HUES64 (cell line): ENCODE results near the gene FBXO9.

Experiments
- H3K27ac ChIP-seq: 2 replicates; pipeline ENCODE4 v1.7.0; 2013; ENCODE audit warnings: low read depth, low read length, inconsistent platforms
- H3K27me3 ChIP-seq: 2 replicates; pipeline ENCODE4 v1.6.1; 2013; ENCODE audit warnings: mild to moderate bottlenecking, low read length; ENCODE audit not compliant: insufficient read depth
- H3K36me3 ChIP-seq: 2 replicates; pipeline ENCODE4 v1.6.1; 2013; ENCODE audit warnings: mild to moderate bottlenecking, low read length; ENCODE audit not compliant: insufficient read depth
- H3K4me1 ChIP-seq: 2 replicates; pipeline ENCODE4 v1.6.1; 2013; ENCODE audit warnings: mild to moderate bottlenecking, low read length, moderate library complexity; ENCODE audit not compliant: insufficient read depth
- H3K4me3 ChIP-seq: 2 replicates; pipeline ENCODE4 v1.5.1; 2013; ENCODE audit warnings: mild to moderate bottlenecking, low read length, moderate library complexity
- H3K9ac ChIP-seq: 2 replicates; pipeline ENCODE4 v1.6.1; 2013; ENCODE audit warnings: mild to moderate bottlenecking, low read depth, low read length
- H3K9me3 ChIP-seq: 2 replicates; pipeline ENCODE4 v1.6.1; 2013; ENCODE audit warnings: low read depth, low read length; ENCODE audit not compliant: insufficient read depth
- WGBS: fragments of 150-250, 120-280 bp; methylation state at CpG from one replicate; pipeline ENCODE4 v1.1.7; 2013; ENCODE audit warnings: missing lambda C conversion rate; 5-methylcytosine and 5-hydroxymethylcytosine counted together

The FBXO9 gene

GRCh38 chr6:53032849-53033248 lies 32.4 kb upstream of the FBXO9 start:
- no peaks in the 10 kb centered on the region for H3K9me3 ChIP-seq
- H3K27me3 ChIP-seq, result no peaks in the 10 kb centered on the region
- peaks cover 53% of the 10 kb centered on the region for H3K36me3 ChIP-seq
- no peak overlapping the region for H3K4me3 ChIP-seq
- H3K27ac ChIP-seq, result no peak overlapping the region
- 90% methylated on average over 4 of the region's 4 CpGs for WGBS
- no peak overlapping the region for H3K9ac ChIP-seq
- H3K4me1 ChIP-seq, result no peaks in the 10 kb centered on the region

GRCh38 chr6:53033764-53034163 lies 31.4 kb upstream of the FBXO9 start:
- H3K4me1 ChIP-seq, result no peaks in the 10 kb centered on the region
- peaks cover 56% of the 10 kb centered on the region for H3K36me3 ChIP-seq
- H3K9me3 ChIP-seq, result no peaks in the 10 kb centered on the region
- no peak overlapping the region for H3K9ac ChIP-seq
- H3K27me3 ChIP-seq, result no peaks in the 10 kb centered on the region
- no peak overlapping the region for H3K27ac ChIP-seq
- 98% methylated on average over 4 of the region's 4 CpGs for WGBS
- H3K4me3 ChIP-seq, result no peak overlapping the region

GRCh38 chr6:53035549-53036213 lies 29.5 kb upstream of the FBXO9 start:
- 92% methylated on average over 7 of the region's 8 CpGs for WGBS
- Histone ChIP-seq H3K36me3 (peaks cover 57% of the 10 kb centered on the region), H3K27ac (no peak overlapping the region), H3K9ac (no peak overlapping the region), H3K4me1 (no peaks in the 10 kb centered on the region), H3K27me3 (no peaks in the 10 kb centered on the region), H3K9me3 (no peaks in the 10 kb centered on the region), H3K4me3 (no peak overlapping the region)

GRCh38 chr6:53038141-53038540 lies 27.1 kb upstream of the FBXO9 start:
- WGBS, result 43% methylated on average over 1 of the region's 1 CpG

DNA sequence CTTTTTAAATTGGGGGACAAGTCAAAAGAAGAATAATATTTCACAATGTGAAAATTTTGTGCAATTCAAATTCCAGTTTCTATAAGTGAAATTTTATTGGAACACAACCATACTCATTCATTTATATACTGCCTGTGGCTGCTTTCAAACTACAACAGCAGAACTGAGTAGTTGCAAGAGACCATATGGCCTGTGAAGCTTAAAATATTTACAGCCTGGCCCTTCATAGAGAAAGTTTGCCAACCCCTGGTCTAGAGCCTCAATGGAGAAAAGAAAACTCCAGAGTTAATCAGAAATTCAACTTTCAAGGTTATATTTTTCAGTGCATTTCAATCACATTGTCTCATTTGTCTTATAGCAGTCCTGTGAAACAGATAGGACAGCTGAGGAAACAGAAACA lies 26.6 kb upstream of the FBXO9 start:
- H3K27ac ChIP-seq, result no peak overlapping the region
- no peak overlapping the region for H3K4me3 ChIP-seq
- peaks cover 3% of the 10 kb centered on the region for H3K4me1 ChIP-seq
- H3K9me3 ChIP-seq, result no peaks in the 10 kb centered on the region
- no peak overlapping the region for H3K9ac ChIP-seq
- peaks cover 47% of the 10 kb centered on the region for H3K36me3 ChIP-seq
- no peaks in the 10 kb centered on the region for H3K27me3 ChIP-seq

More at GRCh38 chr6:53038141-53038540, 27.1 kb upstream of the FBXO9 start:
- Histone ChIP-seq H3K27ac (no peak overlapping the region), H3K27me3 (no peaks in the 10 kb centered on the region), H3K9ac (no peak overlapping the region), H3K36me3 (peaks cover 51% of the 10 kb centered on the region), H3K9me3 (no peaks in the 10 kb centered on the region), H3K4me3 (no peak overlapping the region), H3K4me1 (no peaks in the 10 kb centered on the region)

- no peaks in the 10 kb centered on the region for H3K27me3 ChIP-seq
- H3K9ac ChIP-seq, result no peak overlapping the region
- H3K9me3 ChIP-seq, result no peaks in the 10 kb centered on the region
- peaks cover 34% of the 10 kb centered on the region for H3K36me3 ChIP-seq
- H3K4me3 ChIP-seq, result no peak overlapping the region
- 93% methylated on average over 3 of the region's 4 CpGs for WGBS
- peaks cover 18% of the 10 kb centered on the region for H3K4me1 ChIP-seq
- no peak overlapping the region for H3K27ac ChIP-seq
Observed at GRCh38 chr6:53041356-53041755, 23.8 kb upstream of the FBXO9 start.

GRCh38 chr6:53042112-53042511 lies 23.1 kb upstream of the FBXO9 start:
- no peaks in the 10 kb centered on the region for H3K9me3 ChIP-seq
- WGBS, result 100% methylated on average over 3 of the region's 4 CpGs
- peaks cover 34% of the 10 kb centered on the region for H3K36me3 ChIP-seq
- H3K9ac ChIP-seq, result no peak overlapping the region
- peaks cover 18% of the 10 kb centered on the region for H3K4me1 ChIP-seq
- H3K27ac ChIP-seq, result no peak overlapping the region
- no peaks in the 10 kb centered on the region for H3K27me3 ChIP-seq
- no peak overlapping the region for H3K4me3 ChIP-seq

DNA sequence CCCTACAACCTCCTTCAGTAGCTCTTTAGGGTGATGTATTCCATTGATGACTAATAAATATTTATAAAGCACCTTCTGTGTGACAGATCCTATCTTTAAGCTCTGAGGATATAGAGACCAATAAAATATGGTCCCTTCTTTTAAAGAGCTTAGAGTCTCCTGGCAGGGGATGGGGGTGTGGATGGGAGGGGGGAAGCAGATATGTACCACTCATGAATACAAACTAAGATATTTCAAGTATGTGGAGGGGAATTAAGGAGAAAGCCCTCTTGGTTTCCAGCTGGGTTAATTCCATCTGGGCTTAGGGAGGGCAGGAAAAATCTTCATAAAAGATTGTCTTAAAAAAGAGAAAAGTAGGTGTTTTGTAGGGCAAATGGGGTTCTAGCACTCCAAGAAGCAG lies 21.6 kb upstream of the FBXO9 start:
- no peak overlapping the region for H3K9ac ChIP-seq
- peaks cover 18% of the 10 kb centered on the region for H3K4me1 ChIP-seq
- H3K27ac ChIP-seq, result no peak overlapping the region
- no peaks in the 10 kb centered on the region for H3K27me3 ChIP-seq
- peaks cover 25% of the 10 kb centered on the region for H3K36me3 ChIP-seq
- no peaks in the 10 kb centered on the region for H3K9me3 ChIP-seq
- H3K4me3 ChIP-seq, result no peak overlapping the region

- no peak overlapping the region for H3K4me3 ChIP-seq
- no peaks in the 10 kb centered on the region for H3K9me3 ChIP-seq
- no peaks in the 10 kb centered on the region for H3K27me3 ChIP-seq
- peaks cover 24% of the 10 kb centered on the region for H3K36me3 ChIP-seq
- peaks cover 18% of the 10 kb centered on the region for H3K4me1 ChIP-seq
- whole genome bisulfite sequencing, result 6% methylated on average over 4 of the region's 4 CpGs
- no peak overlapping the region for H3K27ac ChIP-seq
- H3K9ac ChIP-seq, result no peak overlapping the region
Observed at GRCh38 chr6:53044071-53044470, 21.1 kb upstream of the FBXO9 start.

GRCh38 chr6:53044572-53044971 lies 20.6 kb upstream of the FBXO9 start:
- Histone ChIP-seq H3K36me3 (peaks cover 19% of the 10 kb centered on the region), H3K9ac (no peak overlapping the region), H3K27ac (no peak overlapping the region), H3K4me3 (no peak overlapping the region), H3K4me1 (peaks cover 18% of the 10 kb centered on the region), H3K9me3 (no peaks in the 10 kb centered on the region), H3K27me3 (no peaks in the 10 kb centered on the region)
- 40% methylated on average over 3 of the region's 4 CpGs for WGBS

DNA sequence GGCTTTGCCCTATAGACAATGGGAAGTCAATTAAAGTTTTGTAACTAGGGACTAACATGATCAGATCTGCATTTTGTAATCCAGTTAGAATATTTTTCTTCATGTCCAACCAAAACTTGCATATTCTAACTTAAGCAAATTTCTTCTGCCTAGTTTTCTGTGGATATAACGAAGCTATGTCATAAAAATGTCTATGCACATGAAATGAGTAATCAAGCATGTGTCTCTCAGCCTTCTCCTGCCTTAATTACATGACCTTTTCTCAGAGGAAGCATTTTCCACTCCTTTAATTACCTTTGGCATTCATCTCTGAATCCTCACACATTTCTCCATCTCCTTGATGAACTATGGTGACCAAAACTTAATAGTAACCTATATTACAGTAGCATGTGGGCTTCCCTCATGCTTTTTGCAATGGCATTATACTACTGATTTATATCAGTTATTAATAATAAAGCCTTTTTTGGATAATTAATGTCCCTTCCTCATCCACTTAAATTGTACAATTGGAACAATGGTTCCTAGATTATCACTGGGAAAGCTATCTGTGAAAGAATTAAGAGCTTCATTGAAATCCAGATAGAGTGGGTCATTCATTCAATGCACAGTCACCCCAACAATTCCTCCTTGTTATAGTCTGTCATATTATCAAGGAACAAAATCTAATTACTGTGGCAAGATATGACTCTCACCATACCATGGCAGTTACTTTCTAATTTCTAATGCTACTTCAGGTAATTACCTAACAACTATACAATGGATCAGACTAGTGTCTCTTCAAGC lies 19.1 kb upstream of the FBXO9 start:
- no peak overlapping the region for H3K9ac ChIP-seq
- no peak overlapping the region for H3K27ac ChIP-seq
- H3K9me3 ChIP-seq, result no peaks in the 10 kb centered on the region
- H3K27me3 ChIP-seq, result no peaks in the 10 kb centered on the region
- no peak overlapping the region for H3K4me3 ChIP-seq
- WGBS, result 100% methylated on average over 1 of the region's 1 CpG
- H3K36me3 ChIP-seq, result peaks cover 4% of the 10 kb centered on the region
- peaks cover 18% of the 10 kb centered on the region for H3K4me1 ChIP-seq
